Tibial artery (tissue), 4 donors: Measurements from ENCODE around the gene SAE1.

Experiments used
- DNase-seq, 2 donors: peaks; one replicate each; pipeline ENCODE4 v3.0.0-alpha.2; 2019
- H3K27ac ChIP-seq, 2 donors: fragments of 200-600 bp; sonication (generic) in 1 of 2; 1 replicate in 1 of 2; 2 replicates in 1 of 2; pipeline ENCODE4 v1.5.1; 2018 to 2019; ENCODE audit warnings: mild to moderate bottlenecking in 1 of 2
- H3K27me3 ChIP-seq, 2 donors: fragments of 200-600 bp; sonication (generic) in 1 of 2; one replicate each; pipeline versions ENCODE4 v1.5.1 to v1.6.0; 2016 to 2019
- H3K36me3 ChIP-seq, 3 donors: fragments of 200-600 bp; sonication (generic) in 2 of 3; one replicate each; pipeline ENCODE4 v1.5.1; 2016 to 2019; ENCODE audit warnings: mild to moderate bottlenecking in 2 of 3
- H3K4me1 ChIP-seq, 4 donors: fragments of 200-600 bp; sonication (generic) in 2 of 4; 1 replicate in 3 of 4; 2 replicates in 1 of 4; pipeline ENCODE4 v1.5.1; 2016 to 2019
- H3K4me3 ChIP-seq, 2 donors: fragments of 200-600 bp; sonication (generic) in 1 of 2; 1 replicate in 1 of 2; 2 replicates in 1 of 2; pipeline ENCODE4 v1.5.1; 2018 to 2019; ENCODE audit warnings: mild to moderate bottlenecking in 2 of 2
- H3K9me3 ChIP-seq, 3 donors: fragments of 200-600 bp; sonication (generic) in 1 of 3; one replicate each; pipeline ENCODE4 v1.5.1; 2016 to 2019
- CTCF ChIP-seq, 2 experiments: fragments of 200-600 bp in 1 of 2; fragments of 450-650 bp in 1 of 2; IDR thresholded peaks; one replicate each; pipeline ENCODE4 v1.5.1; 2017 to 2019; ENCODE audit warnings: antibody characterized with exemption in 2 of 2, mild to moderate bottlenecking in 1 of 2, moderate library complexity in 1 of 2
- intact Hi-C: fragments of 100-400 bp; cut with DNase I; formaldehyde crosslinking; loops from one replicate; pipeline ENCODE4 v1.15.0; 2023; ENCODE audit warnings: low total_unique reads

Gene SAE1

GRCh38 chr19:47258895-47259555, 128.4 kb downstream of the SAE1 start:
- no peak overlapping the region for H3K4me3 ChIP-seq
- intact Hi-C loops, result loop anchor here (2.0 kb wide), 1 partner anchor 14 kb away; no protein-coding TSS in a partner anchor
- peaks cover 50 to 56% (median 50%) of the 10 kb centered on the region in 3 donors for H3K36me3 ChIP-seq
- H3K27ac ChIP-seq, result peak overlapping the region; percentile 86 to 91
- H3K9me3 ChIP-seq, result no peaks in the 10 kb centered on the region
- peaks cover 0 to 40% (median 25%) of the 10 kb centered on the region in 4 donors for H3K4me1 ChIP-seq
- DNase-seq, result no peak
- no peaks in the 10 kb centered on the region for H3K27me3 ChIP-seq
- TF ChIP-seq CTCF (IDR thresholded peaks at IDR 0.05), result no peak
